NT2/D1 (cell line): ENCODE measurements around the gene JARID2.

Experiments used
- DNase-seq: peaks from one replicate; pipeline ENCODE4 v3.0.0-alpha.2; 2011; ENCODE audit warnings: low read depth, low spot score
- H3K27me3 ChIP-seq: 2 replicates; pipeline ENCODE4 v1.6.0; 2011; ENCODE audit warnings: mild to moderate bottlenecking; ENCODE audit not compliant: insufficient read length, insufficient read depth
- H3K36me3 ChIP-seq: 2 replicates; pipeline ENCODE4 v1.6.1; 2011; ENCODE audit warnings: mild to moderate bottlenecking, low read length, mixed read lengths; ENCODE audit not compliant: insufficient read depth, insufficient read length
- H3K4me1 ChIP-seq: 2 replicates; pipeline ENCODE4 v1.5.1; 2011; ENCODE audit not compliant: insufficient read depth, insufficient read length
- H3K4me3 ChIP-seq: 2 replicates; pipeline ENCODE4 v1.5.1; 2011; ENCODE audit warnings: low read depth; ENCODE audit not compliant: insufficient read length
- H3K9ac ChIP-seq: 2 replicates; pipeline ENCODE4 v1.6.0; 2011; ENCODE audit warnings: low read depth; ENCODE audit not compliant: insufficient read length
- H3K9me3 ChIP-seq: 2 replicates; pipeline ENCODE4 v1.5.1; 2011; ENCODE audit warnings: mild to moderate bottlenecking, low read length; ENCODE audit not compliant: insufficient read depth
- SUZ12 ChIP-seq: IDR thresholded peaks from 2 replicates; pipeline ENCODE4 v1.6.1; 2011; ENCODE audit not compliant: insufficient read length, insufficient read depth; ENCODE audit errors: extremely low read depth
- YY1 ChIP-seq: IDR thresholded peaks from 2 replicates; pipeline ENCODE4 v1.6.1; 2011; ENCODE audit not compliant: insufficient read length, insufficient read depth
- ZNF274 ChIP-seq: IDR thresholded peaks from 2 replicates; pipeline ENCODE4 v1.6.1; 2011; ENCODE audit warnings: mild to moderate bottlenecking, low read depth, low read length

JARID2 gene

GRCh38 chr6:15227827-15228318 is 18.0 kb upstream of the JARID2 start:
- TF ChIP-seq SUZ12 (no peak), YY1 (no peak), ZNF274 (no peak)
- Histone ChIP-seq H3K4me1 (no peaks in the 10 kb centered on the region), H3K27me3 (no peaks in the 10 kb centered on the region), H3K4me3 (no peak overlapping the region), H3K9me3 (peaks cover 6% of the 10 kb centered on the region), H3K36me3 (no peaks in the 10 kb centered on the region), H3K9ac (no peak overlapping the region)
- DNase-seq, result no peak

- Histone ChIP-seq H3K27me3 (no peaks in the 10 kb centered on the region), H3K9ac (no peak overlapping the region), H3K9me3 (peaks cover 6% of the 10 kb centered on the region), H3K4me3 (no peak overlapping the region), H3K36me3 (no peaks in the 10 kb centered on the region), H3K4me1 (no peaks in the 10 kb centered on the region)
- TF ChIP-seq SUZ12 (no peak), YY1 (no peak), ZNF274 (no peak)
- DNase-seq, result no peak
These were observed 15.0 kb upstream of the JARID2 start for GRCh38 chr6:15230827-15231226.

DNA sequence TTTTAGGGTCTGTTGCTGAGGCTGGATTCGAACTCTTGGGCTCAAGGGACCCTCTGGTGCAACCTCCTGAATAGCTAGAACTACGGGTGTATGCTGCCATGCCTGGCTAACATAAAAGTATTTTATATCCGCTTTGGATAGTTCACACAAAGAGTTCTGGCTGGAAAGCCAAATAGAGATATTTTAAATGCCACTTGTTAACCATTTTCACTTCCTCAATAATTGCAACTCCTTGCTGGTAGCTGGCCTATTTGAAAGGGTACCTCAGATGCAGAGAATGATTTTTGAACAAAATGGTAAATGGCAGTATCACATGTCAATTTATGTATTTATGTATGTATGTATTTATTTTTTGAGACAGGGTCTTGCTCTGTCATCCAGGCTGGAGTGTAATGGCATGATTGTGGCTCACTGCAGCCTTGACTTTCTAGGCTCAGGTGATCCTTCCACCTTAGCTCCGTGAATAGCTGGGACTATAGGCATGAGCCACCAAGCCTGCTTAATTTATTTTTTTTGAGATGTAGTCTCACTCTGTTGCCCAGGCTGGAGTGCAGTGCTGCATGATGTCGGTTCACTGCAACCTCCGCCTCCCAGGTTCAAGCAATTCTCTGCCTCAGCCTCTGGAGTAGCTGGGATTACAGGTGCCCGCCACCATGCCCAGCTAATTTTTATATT is 12.9 kb upstream of the JARID2 start:
- Histone ChIP-seq H3K4me1 (no peaks in the 10 kb centered on the region), H3K9ac (no peak overlapping the region), H3K36me3 (no peaks in the 10 kb centered on the region), H3K27me3 (no peaks in the 10 kb centered on the region), H3K9me3 (peaks cover 4% of the 10 kb centered on the region), H3K4me3 (no peak overlapping the region)
- DNase-seq, result no peak
- TF ChIP-seq ZNF274 (no peak), YY1 (no peak), SUZ12 (no peak)

DNA sequence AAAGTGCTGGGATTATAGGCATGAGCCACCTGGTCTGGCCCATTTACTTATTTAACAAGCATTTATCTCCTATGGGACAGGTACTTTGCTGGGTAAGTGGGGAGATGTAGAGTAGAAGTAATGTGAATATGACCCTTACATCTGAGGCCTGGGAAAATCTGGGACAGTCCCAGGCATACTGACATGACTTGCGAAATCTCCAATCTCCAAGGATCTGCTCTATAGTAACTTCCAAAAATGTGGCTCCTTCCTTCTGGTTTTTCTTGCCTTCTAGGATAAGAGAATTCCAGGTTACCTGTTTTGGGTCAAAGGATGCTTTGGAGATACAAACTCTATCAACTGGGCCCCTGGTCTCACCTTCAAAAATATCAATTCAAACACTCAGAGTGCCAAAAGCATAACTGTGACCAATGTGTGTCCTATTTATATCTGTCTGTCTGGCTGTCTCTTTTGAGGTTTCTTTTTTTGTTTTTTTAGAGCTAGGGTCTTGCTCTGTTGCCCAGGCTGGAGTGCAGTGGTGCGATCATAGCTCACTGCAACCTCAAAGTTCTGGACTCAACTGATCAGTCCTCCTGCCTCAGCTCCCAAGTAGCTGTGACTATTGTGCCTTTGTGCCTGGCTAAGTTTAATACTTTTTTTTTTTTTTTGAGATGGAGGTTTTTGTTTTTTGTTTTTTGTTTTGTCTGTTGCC is 11.7 kb upstream of the JARID2 start:
- Histone ChIP-seq H3K27me3 (no peaks in the 10 kb centered on the region), H3K4me1 (no peaks in the 10 kb centered on the region), H3K36me3 (no peaks in the 10 kb centered on the region), H3K4me3 (no peak overlapping the region), H3K9ac (no peak overlapping the region), H3K9me3 (no peaks in the 10 kb centered on the region)
- TF ChIP-seq SUZ12 (no peak), ZNF274 (no peak), YY1 (no peak)
- DNase-seq, result no peak

- DNase-seq, result no peak
- Histone ChIP-seq H3K36me3 (no peaks in the 10 kb centered on the region), H3K27me3 (no peaks in the 10 kb centered on the region), H3K4me1 (no peaks in the 10 kb centered on the region), H3K9me3 (no peaks in the 10 kb centered on the region), H3K9ac (no peak overlapping the region), H3K4me3 (no peak overlapping the region)
- TF ChIP-seq SUZ12, result no peak
- TF ChIP-seq YY1, result no peak
- TF ChIP-seq ZNF274, result no peak
These were observed 6.1 kb upstream of the JARID2 start for GRCh38 chr6:15239616-15240364.

GRCh38 chr6:15242503-15242902 is 3.4 kb upstream of the JARID2 start:
- no peak for TF ChIP-seq ZNF274
- TF ChIP-seq YY1, result no peak
- no peak for TF ChIP-seq SUZ12
- no peaks in the 10 kb centered on the region for H3K9me3 ChIP-seq
- H3K4me3 ChIP-seq, result no peak overlapping the region
- DNase-seq, result no peak
- no peaks in the 10 kb centered on the region for H3K27me3 ChIP-seq
- no peaks in the 10 kb centered on the region for H3K4me1 ChIP-seq
- H3K9ac ChIP-seq, result peak overlapping the region; percentile 9
- H3K36me3 ChIP-seq, result no peaks in the 10 kb centered on the region
